H1 (cell line): Measurements from ENCODE around the gene RABL6. TPM values are rescaled to one million over a fixed set of nuclear protein-coding genes. Genes with fewer than 3 reads are reported as not detected.

ENCODE experiments used
- CTCF ChIA-PET: fragments of 300-600 bp; sonication (Branson Sonifier 250); formaldehyde crosslinking; loops from one replicate; lab custom pipeline; 2021; ENCODE audit not compliant: partially characterized antibody; lab: Charles Lee
- POLR2A ChIA-PET: fragments of 300-600 bp; sonication (Branson Sonifier 250); formaldehyde crosslinking; loops from one replicate; lab custom pipeline; 2021; ENCODE audit warnings: inconsistent platforms; ENCODE audit not compliant: partially characterized antibody; lab: Charles Lee
- DNase-seq, 2 experiments: peaks; one replicate each; pipeline versions ENCODE4 v3.0.0 to v3.0.0-alpha.2; 2010 to 2022; ENCODE audit warnings: low spot score in 2 of 2, low read depth in 1 of 2, mixed read lengths in 1 of 2
- FAIRE-seq: peaks from 2 replicates; lab custom pipeline; 2011; peaks lifted over from hg19 to GRCh38; lab: Jason Lieb, UNC
- H2AFZ ChIP-seq: 2 replicates; pipeline ENCODE4 v1.8.1; 2012; ENCODE audit warnings: low read length, inconsistent platforms
- H2AK5ac ChIP-seq: 2 replicates; pipeline ENCODE4 v1.6.1; 2013; ENCODE audit warnings: low read depth, low read length
- H2BK120ac ChIP-seq: replicated peaks from 2 replicates; pipeline ENCODE3; 2013; ENCODE audit warnings: low read depth, low read length, inconsistent platforms
- H2BK12ac ChIP-seq: 2 replicates; pipeline ENCODE4 v1.6.1; 2013; ENCODE audit warnings: low read depth, low read length
- H2BK15ac ChIP-seq: 2 replicates; pipeline ENCODE4 v1.6.1; 2013; ENCODE audit warnings: low read length
- H2BK20ac ChIP-seq: 2 replicates; pipeline ENCODE4 v1.6.1; 2013; ENCODE audit warnings: low read length
- H2BK5ac ChIP-seq: 2 replicates; pipeline ENCODE4 v1.6.1; 2013; ENCODE audit warnings: low read depth, low read length
- H3K14ac ChIP-seq: 2 replicates; pipeline ENCODE4 v1.6.1; 2013; ENCODE audit warnings: inconsistent platforms; ENCODE audit not compliant: insufficient read length
- H3K18ac ChIP-seq: 2 replicates; pipeline ENCODE4 v1.6.1; 2013; ENCODE audit warnings: low read length; ENCODE audit errors: extremely low read depth
- H3K23ac ChIP-seq: 2 replicates; pipeline ENCODE4 v1.6.1; 2013; ENCODE audit warnings: inconsistent platforms; ENCODE audit not compliant: insufficient read length
- H3K23me2 ChIP-seq: 2 replicates; pipeline ENCODE4 v1.6.1; 2013; ENCODE audit warnings: low read depth, low read length
- H3K27ac ChIP-seq: 2 replicates; pipeline ENCODE4 v1.6.1; 2011; ENCODE audit warnings: low read depth, low read length, inconsistent platforms
- H3K27me3 ChIP-seq, 4 experiments: replicated peaks in 1 of 4; 1 replicate in 1 of 4; 2 replicates in 3 of 4; pipeline versions ENCODE4 v1.6.1 to v1.8.1; 2011 to 2013; ENCODE audit warnings: low read length in 3 of 4, mild to moderate bottlenecking in 3 of 4, inconsistent platforms in 2 of 4, mixed read lengths in 2 of 4, moderate library complexity in 1 of 4; ENCODE audit not compliant: control insufficient read depth in 3 of 4, insufficient read depth in 3 of 4; ENCODE audit errors: extremely low read depth in 1 of 4
- H3K36me3 ChIP-seq, 4 experiments: 2 replicates each; pipeline versions ENCODE4 v1.6.1 to v1.8.1; 2011 to 2013; ENCODE audit warnings: mild to moderate bottlenecking in 4 of 4, low read length in 3 of 4, moderate library complexity in 2 of 4, control low read depth in 1 of 4, inconsistent platforms in 1 of 4; ENCODE audit not compliant: insufficient read depth in 4 of 4, control insufficient read depth in 2 of 4
- H3K4ac ChIP-seq: replicated peaks from 2 replicates; pipeline ENCODE3; 2013; ENCODE audit warnings: low read length, low read depth, mixed read lengths, inconsistent platforms; ENCODE audit not compliant: insufficient read length
- H3K4me1 ChIP-seq, 4 experiments: replicated peaks in 1 of 4; 1 replicate in 1 of 4; 2 replicates in 3 of 4; pipeline versions ENCODE4 v1.6.1 to v1.8.1; 2011 to 2013; ENCODE audit warnings: low read length in 3 of 4, inconsistent platforms in 2 of 4, mixed read lengths in 1 of 4; ENCODE audit not compliant: insufficient read depth in 4 of 4, control insufficient read depth in 3 of 4
- H3K4me2 ChIP-seq, 2 experiments: 2 replicates each; pipeline versions ENCODE4 v1.6.1 to v1.8.1; 2011 to 2013; ENCODE audit warnings: low read depth in 2 of 2, low read length in 2 of 2, control low read depth in 1 of 2, inconsistent platforms in 1 of 2, mild to moderate bottlenecking in 1 of 2; ENCODE audit not compliant: insufficient read depth in 1 of 2
- H3K4me3 ChIP-seq, 4 experiments: fragments of 200-600, 300-600 bp in 1 of 4; sonication (generic), shearing (Covaris generic), sonication (Bioruptor Twin) in 1 of 4; 2 replicates each; pipeline versions ENCODE4 v1.5.1 to v1.8.1; 2011 to 2016; ENCODE audit warnings: low read length in 4 of 4, low read depth in 3 of 4, control low read depth in 2 of 4, inconsistent platforms in 2 of 4, mild to moderate bottlenecking in 2 of 4, mixed read lengths in 1 of 4, moderate library complexity in 1 of 4; ENCODE audit not compliant: insufficient read depth in 2 of 4; ENCODE audit errors: extremely low read depth in 1 of 4
- H3K56ac ChIP-seq: replicated peaks from 2 replicates; pipeline ENCODE3; 2013; ENCODE audit warnings: low read depth, mild to moderate bottlenecking, mixed read lengths, low read length, inconsistent platforms; ENCODE audit not compliant: insufficient read length
- H3K79me1 ChIP-seq: 2 replicates; pipeline ENCODE4 v1.6.1; 2013; ENCODE audit warnings: low read depth, low read length, control low read depth
- H3K79me2 ChIP-seq, 2 experiments: 2 replicates each; pipeline versions ENCODE4 v1.6.1 to v1.8.1; 2012 to 2013; ENCODE audit warnings: low read length in 2 of 2, mild to moderate bottlenecking in 2 of 2, inconsistent platforms in 1 of 2; ENCODE audit not compliant: insufficient read depth in 2 of 2, control insufficient read depth in 1 of 2
- H3K9ac ChIP-seq, 4 experiments: replicated peaks in 1 of 4; 1 replicate in 1 of 4; 2 replicates in 3 of 4; pipeline versions ENCODE4 v1.6.1 to v1.8.1; 2011 to 2013; ENCODE audit warnings: low read depth in 3 of 4, low read length in 3 of 4, control low read depth in 2 of 4, mild to moderate bottlenecking in 2 of 4, moderate library complexity in 2 of 4, inconsistent platforms in 1 of 4; ENCODE audit errors: extremely low read depth in 1 of 4
- H3K9me3 ChIP-seq, 2 experiments: 2 replicates each; pipeline versions ENCODE4 v1.6.1 to v1.8.1; 2012 to 2013; ENCODE audit warnings: mild to moderate bottlenecking in 2 of 2, moderate library complexity in 2 of 2, control low read depth in 1 of 2, inconsistent platforms in 1 of 2, low read depth in 1 of 2, low read length in 1 of 2, mixed read lengths in 1 of 2; ENCODE audit not compliant: insufficient read depth in 2 of 2
- H4K20me1 ChIP-seq, 2 experiments: replicated peaks in 1 of 2; 2 replicates each; pipeline versions ENCODE3 to v1.8.1; 2011 to 2013; ENCODE audit warnings: inconsistent platforms in 2 of 2, low read length in 2 of 2, mild to moderate bottlenecking in 1 of 2; ENCODE audit not compliant: insufficient read depth in 2 of 2, control insufficient read depth in 1 of 2
- H4K5ac ChIP-seq: 2 replicates; pipeline ENCODE4 v1.6.1; 2013; ENCODE audit warnings: low read length, low read depth, mixed read lengths, inconsistent platforms; ENCODE audit not compliant: insufficient read length
- H4K8ac ChIP-seq: 2 replicates; pipeline ENCODE4 v1.8.0; 2013; ENCODE audit warnings: mild to moderate bottlenecking, moderate library complexity, low read length, inconsistent platforms; ENCODE audit not compliant: insufficient read depth; ENCODE audit errors: extremely low read depth
- H4K91ac ChIP-seq: replicated peaks from 2 replicates; pipeline ENCODE3; 2013; ENCODE audit warnings: low read length, mixed read lengths, inconsistent platforms; ENCODE audit not compliant: insufficient read length
- ASH2L ChIP-seq: fragments of 200-600, 300-600 bp; sonication (generic); IDR thresholded peaks from one replicate; pipeline ENCODE4 v1.7.1; 2017; ENCODE audit warnings: low read length
- CEBPB ChIP-seq: IDR thresholded peaks from 2 replicates; pipeline ENCODE4 v1.6.1; 2012; ENCODE audit warnings: low read depth, low read length
- WGBS, 2 experiments: shearing (Covaris generic) in 1 of 2; methylation state at CpG; one replicate each; pipeline versions ENCODE4 v1.1.6 to v1.1.7; 2013 to 2015; ENCODE audit warnings: low lambda C conversion rate in 2 of 2, mixed read lengths in 2 of 2, inconsistent platforms in 1 of 2, low coverage in 1 of 2, missing lambda C conversion rate in 1 of 2; ENCODE audit not compliant: insufficient replicate concordance in 2 of 2, insufficient coverage in 1 of 2, insufficient read length in 1 of 2; ENCODE audit errors: extremely low coverage in 1 of 2, missing lambda C conversion rate in 1 of 2; 5-methylcytosine and 5-hydroxymethylcytosine counted together
- polyA plus RNA-seq, 7 experiments: library from polyadenylated mRNA; depleted of rRNA in 3 of 7; stranded (reverse) in 5 of 7; unstranded in 2 of 7; fragments of >200 nt in 5 of 7; fragments of 200-250 nt in 2 of 7; gene quantifications; 1 replicate in 5 of 7; 2 replicates in 1 of 7; 4 replicates in 1 of 7; pipeline versions ENCODE4 v1.2.1 to v1.2.3, GENCODE V29; 2011 to 2013; ENCODE audit warnings: missing spikeins in 2 of 7, mixed read lengths in 2 of 7
- total RNA-seq: library from RNA; stranded (reverse); fragmentation: NEBNext Ultra II Directional; extraction: Animal tissue kit (Norgen Biotek cat#: 25700); gene quantifications from 2 replicates; pipeline ENCODE4 v1.2.1, GENCODE V29; 2021

RABL6 gene
- total and polyA plus RNA-seq, 2 of the 8 experiments (the other 6 are each of a cell fraction or from before 2014, with no cell fraction given) = 70.1 to 130 TPM

DNA sequence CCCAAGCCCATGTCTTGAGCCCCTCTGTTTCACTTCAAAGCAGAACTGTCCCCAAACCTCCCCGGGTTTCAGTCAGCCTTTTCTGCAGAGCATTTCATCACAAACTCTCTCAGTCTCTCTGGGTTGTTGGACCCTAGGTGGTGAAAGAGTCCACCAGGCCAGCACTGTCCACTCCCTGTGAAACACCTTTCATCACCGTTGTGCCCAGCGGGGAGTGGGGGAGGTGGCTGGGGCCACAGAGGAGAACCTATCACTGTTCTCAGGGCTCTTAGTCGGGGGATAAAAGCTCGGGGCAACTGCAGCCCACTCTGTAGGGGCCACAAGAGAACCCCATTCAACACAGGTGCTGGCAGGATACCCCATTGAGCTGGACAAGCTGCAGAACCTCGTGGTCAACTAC, 5.4 kb upstream of the RABL6 start:
- WGBS, 2 experiments = 86% methylated on average over 5 of the region's 6 CpGs; no CpG with 5 or more reads in 1 of the 2 experiments
- H3K14ac ChIP-seq = no peak overlapping the region
- H3K79me2 ChIP-seq = no peaks in the 10 kb centered on the region
- no peak overlapping the region for H2BK12ac ChIP-seq
- no peak overlapping the region for H2BK5ac ChIP-seq
- peaks cover 0 to 32% (median 18%) of the 10 kb centered on the region in 4 experiments; a peak in 5 of 7 replicates for H3K27me3 ChIP-seq
- no peak overlapping the region for H3K27ac ChIP-seq
- TF ChIP-seq CEBPB (no peak), ASH2L (no peak)
- H3K18ac ChIP-seq = no peak overlapping the region
- H4K91ac ChIP-seq = no peak overlapping the region
- peaks cover 0 to 20% (median 12%) of the 10 kb centered on the region in 4 experiments; a peak in 6 of 7 replicates for H3K4me1 ChIP-seq
- peaks cover 0 to 5% of the 10 kb centered on the region in 2 experiments for H4K20me1 ChIP-seq
- H2BK120ac ChIP-seq = no peak overlapping the region
- FAIRE-seq (no peak), DNase-seq (no peak)
- no peak overlapping the region for H3K9ac ChIP-seq
- no peak overlapping the region for H2AFZ ChIP-seq
- H3K56ac ChIP-seq = no peak overlapping the region
- no peaks in the 10 kb centered on the region for H3K9me3 ChIP-seq
- no peak overlapping the region for H4K5ac ChIP-seq
- H3K23me2 ChIP-seq = peaks cover 19% of the 10 kb centered on the region; the same call in 1 of the 2 replicates
- H3K4ac ChIP-seq = no peak overlapping the region
- ChIA-PET POLR2A (interaction anchor here (1.2 to 1.8 kb wide), 4 partner anchors 11 to 26 kb away, joined by 3 to 4 read pairs (median 3); no protein-coding TSS in a partner anchor), CTCF (interaction anchor here (0.7 to 5.2 kb wide), 7 partner anchors 10 to 145 kb away, joined by 3 to 35 read pairs (median 4); partner anchors contain the start of genes AJM1 and C8G)
- no peak overlapping the region for H2BK20ac ChIP-seq
- no peak overlapping the region for H2AK5ac ChIP-seq
- H3K4me3 ChIP-seq = no peak overlapping the region
- no peak overlapping the region for H3K23ac ChIP-seq
- no peaks in the 10 kb centered on the region for H3K79me1 ChIP-seq
- H3K36me3 ChIP-seq = no peaks in the 10 kb centered on the region
- H2BK15ac ChIP-seq = no peak overlapping the region
- H3K4me2 ChIP-seq = no peak overlapping the region
- H4K8ac ChIP-seq = no peak overlapping the region
